AG09309 (cell line): ENCODE results near the gene SLCO3A1.

Experiments used
- DNase-seq: peaks from one replicate; pipeline ENCODE4 v3.0.0-alpha.2; 2010; ENCODE audit warnings: low read depth
- H3K4me3 ChIP-seq: 2 replicates; pipeline ENCODE4 v1.5.1; 2011; ENCODE audit warnings: mild to moderate bottlenecking, low read depth, low read length, moderate library complexity; ENCODE audit not compliant: control insufficient read depth
- CTCF ChIP-seq: IDR thresholded peaks from 2 replicates; pipeline ENCODE4 v1.5.1; 2011; ENCODE audit warnings: mild to moderate bottlenecking, low read depth, low read length, inconsistent platforms; ENCODE audit not compliant: insufficient read depth, control insufficient read depth; ENCODE audit errors: missing control alignments

Gene SLCO3A1

DNA sequence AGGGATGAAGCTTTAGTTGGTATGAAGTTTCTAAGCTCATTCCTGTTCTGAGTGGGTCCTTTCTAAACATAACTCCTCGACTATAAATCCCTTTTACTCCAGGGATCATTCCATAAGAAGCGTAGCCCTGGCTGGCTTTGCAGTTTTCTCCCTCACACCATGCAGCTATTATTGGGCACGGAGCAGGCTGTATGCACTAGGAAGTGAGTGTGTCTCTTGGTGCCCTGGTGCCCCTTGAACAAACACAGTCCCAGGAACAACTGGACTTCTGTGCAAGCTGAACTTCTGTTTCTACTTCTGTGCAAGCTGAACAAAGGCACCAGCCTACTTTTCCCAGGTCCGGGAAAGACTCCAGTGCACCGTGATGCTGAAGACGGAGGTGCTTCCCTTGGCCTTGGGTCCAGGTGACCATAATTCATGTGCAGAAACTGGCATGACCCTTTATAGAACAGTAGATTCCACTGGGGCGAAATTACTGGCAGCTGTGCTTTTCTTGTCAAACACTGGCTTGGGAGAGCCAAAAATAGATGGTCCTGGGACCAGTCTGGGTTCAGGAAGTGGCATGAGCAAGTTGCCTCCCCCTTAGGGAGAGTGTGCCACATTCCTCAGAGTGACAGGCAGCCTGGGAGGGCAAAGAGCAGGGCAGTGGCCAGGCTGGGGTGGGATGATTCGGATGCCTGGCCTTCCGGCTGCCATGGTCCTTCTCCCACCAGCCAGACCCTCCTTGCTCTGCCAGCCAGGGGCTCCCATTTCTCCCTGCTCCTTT is 127.2 kb downstream of the SLCO3A1 start:
- no peak for TF ChIP-seq CTCF
- no peak overlapping the region for H3K4me3 ChIP-seq
- no peak for DNase-seq

- no peak for DNase-seq
- no peak overlapping the region for H3K4me3 ChIP-seq
- TF ChIP-seq CTCF = no peak
Measured at GRCh38 chr15:91981821-91982800, 128.6 kb downstream of the SLCO3A1 start.

DNA sequence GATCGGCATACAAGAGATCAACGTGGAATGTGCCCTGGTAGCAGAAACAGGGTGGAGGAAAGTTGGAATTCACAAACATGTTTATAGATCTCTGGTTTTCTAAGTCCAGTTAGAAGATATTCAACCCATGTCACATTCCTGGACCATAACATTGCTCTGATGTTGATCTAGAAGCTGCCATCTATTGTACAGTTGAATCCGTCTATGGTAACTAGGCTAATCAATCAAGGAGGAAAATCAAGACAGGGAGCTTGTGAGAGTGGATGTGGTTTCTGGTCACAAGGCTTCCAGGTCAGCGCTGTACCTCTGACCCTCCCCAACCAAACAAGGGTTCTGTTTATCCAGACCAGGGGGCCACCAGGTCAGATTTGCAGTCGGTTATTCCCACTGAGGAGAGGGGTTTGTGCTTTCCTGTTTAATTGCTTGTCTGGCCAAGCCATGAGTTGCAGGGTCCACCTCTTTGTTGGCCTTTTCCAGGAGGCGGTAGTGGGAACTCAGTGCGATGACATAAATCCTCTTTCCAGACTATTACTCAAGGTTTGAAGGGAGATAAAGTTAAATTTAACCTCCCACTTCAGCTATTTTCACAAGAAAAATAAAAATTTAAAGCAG is 130.3 kb downstream of the SLCO3A1 start:
- DNase-seq = no peak
- H3K4me3 ChIP-seq = no peak overlapping the region
- no peak for TF ChIP-seq CTCF

- no peak overlapping the region for H3K4me3 ChIP-seq
- no peak for DNase-seq
- no peak for TF ChIP-seq CTCF
Measured at GRCh38 chr15:91985297-91985696, 131.8 kb downstream of the SLCO3A1 start.

GRCh38 chr15:91988071-91988470 is 134.6 kb downstream of the SLCO3A1 start:
- no peak for DNase-seq
- no peak overlapping the region for H3K4me3 ChIP-seq
- no peak for TF ChIP-seq CTCF

- no peak for TF ChIP-seq CTCF
- DNase-seq = no peak
- H3K4me3 ChIP-seq = no peak overlapping the region
Measured at GRCh38 chr15:91988655-91989054, 135.1 kb downstream of the SLCO3A1 start.
